HepG2 (cell line): ENCODE results near the gene HIBADH. TPM values are rescaled to one million over a fixed set of nuclear protein-coding genes. Genes with fewer than 3 reads are reported as not detected.

Experiments
- ATF7 ChIP-seq, 2 experiments: fragments of 450-650 bp in 1 of 2; sonication (generic) in 1 of 2; formaldehyde crosslinking in 1 of 2; IDR thresholded peaks; 2 replicates each; pipeline versions ENCODE4 v1.4.0 to v1.6.1; 2016 to 2020; ENCODE audit warnings: antibody characterized with exemption in 1 of 2, mild to moderate bottlenecking in 1 of 2, missing genetic modification reagents in 1 of 2
- CCAR2 ChIP-seq: fragments of 200-400 bp; formaldehyde crosslinking; optimal IDR thresholded peaks from 2 replicates; pipeline ENCODE3; 2018; ENCODE audit warnings: low read depth, mild to moderate bottlenecking, low read length, moderate library complexity
- GLI4 ChIP-seq: sonication (generic); formaldehyde crosslinking; IDR thresholded peaks from 2 replicates; pipeline ENCODE4 v1.5.1; 2020; ENCODE audit warnings: missing genetic modification reagents, mild to moderate bottlenecking, moderate library complexity, borderline replicate concordance
- HCFC1 ChIP-seq: fragments of 150-350 bp; IDR thresholded peaks from 2 replicates; pipeline ENCODE4 v1.6.1; 2014; ENCODE audit warnings: low read depth, low read length
- HOXA7 ChIP-seq: sonication (generic); formaldehyde crosslinking; IDR thresholded peaks from 2 replicates; pipeline ENCODE4 v1.8.1; 2022; ENCODE audit warnings: mild to moderate bottlenecking, missing genetic modification reagents, moderate library complexity
- KDM3A ChIP-seq: IDR thresholded peaks from 2 replicates; pipeline ENCODE4 v1.6.1; 2018; ENCODE audit warnings: low read depth, missing compliant biosample characterization
- MAFF ChIP-seq: IDR thresholded peaks from 2 replicates; pipeline ENCODE4 v1.6.1; 2011; ENCODE audit warnings: low read depth, low read length, improper control_type of control experiment
- NCOA2 ChIP-seq: sonication (generic); formaldehyde crosslinking; IDR thresholded peaks from 2 replicates; pipeline ENCODE4 v1.8.0; 2022; ENCODE audit warnings: inconsistent platforms
- NCOR1 ChIP-seq: fragments of 200-600 bp; sonication (generic); IDR thresholded peaks from 2 replicates; pipeline ENCODE4 v1.7.0; 2017; ENCODE audit warnings: antibody characterized with exemption, low read length, borderline replicate concordance
- PCBP1 ChIP-seq: fragments of 200-400 bp; formaldehyde crosslinking; IDR thresholded peaks from 2 replicates; pipeline ENCODE4 v1.6.1; 2017; ENCODE audit warnings: mild to moderate bottlenecking, low read depth, low read length, borderline replicate concordance
- PHF21A ChIP-seq: sonication (generic); formaldehyde crosslinking; IDR thresholded peaks from 2 replicates; pipeline ENCODE4 v1.5.0; 2020; ENCODE audit warnings: mild to moderate bottlenecking, missing genetic modification reagents
- POGZ ChIP-seq: sonication (generic); formaldehyde crosslinking; IDR thresholded peaks from 2 replicates; pipeline ENCODE4 v1.4.0; 2020; ENCODE audit warnings: mild to moderate bottlenecking, missing genetic modification reagents
- RFX1 ChIP-seq: fragments of 450-650 bp; IDR thresholded peaks from 2 replicates; pipeline ENCODE4 v1.6.1; 2017
- SIX1 ChIP-seq: sonication (generic); formaldehyde crosslinking; IDR thresholded peaks from 2 replicates; pipeline ENCODE4 v1.4.0; 2020; ENCODE audit warnings: missing genetic modification reagents, borderline replicate concordance
- SYNCRIP ChIP-seq: fragments of 200-400 bp; formaldehyde crosslinking; IDR thresholded peaks from 2 replicates; pipeline ENCODE4 v1.6.1; 2018; ENCODE audit warnings: mild to moderate bottlenecking, low read depth, low read length; ENCODE audit not compliant: insufficient read depth
- ZFP1 ChIP-seq: IDR thresholded peaks from 2 replicates; pipeline ENCODE4 v1.6.1; 2016
- ZFP36L1 ChIP-seq: sonication (generic); formaldehyde crosslinking; IDR thresholded peaks from 2 replicates; pipeline ENCODE4 v1.8.0; 2022; ENCODE audit warnings: mild to moderate bottlenecking, missing genetic modification reagents, moderate library complexity
- ZFP36L2 ChIP-seq: sonication (generic); formaldehyde crosslinking; IDR thresholded peaks from 2 replicates; pipeline ENCODE4 v1.4.0; 2020; ENCODE audit warnings: missing genetic modification reagents
- ZMYM4 ChIP-seq: sonication (generic); formaldehyde crosslinking; IDR thresholded peaks from 2 replicates; pipeline ENCODE4 v1.8.1; 2023; ENCODE audit warnings: mild to moderate bottlenecking, missing genetic modification reagents
- ZNF224 ChIP-seq: sonication (generic); formaldehyde crosslinking; IDR thresholded peaks from 2 replicates; pipeline ENCODE4 v1.5.0; 2020; ENCODE audit warnings: mild to moderate bottlenecking, missing genetic modification reagents
- ZNF510 ChIP-seq: sonication (generic); formaldehyde crosslinking; IDR thresholded peaks from 2 replicates; pipeline ENCODE4 v1.4.0; 2020; ENCODE audit warnings: low read depth, mild to moderate bottlenecking, missing genetic modification reagents
- ZNF512B ChIP-seq: sonication (generic); formaldehyde crosslinking; IDR thresholded peaks from 2 replicates; pipeline ENCODE4 v1.5.1; 2020; ENCODE audit warnings: missing genetic modification reagents, mild to moderate bottlenecking, borderline replicate concordance
- ZNF703 ChIP-seq: sonication (generic); formaldehyde crosslinking; IDR thresholded peaks from 2 replicates; pipeline ENCODE4 v1.5.1; 2020; ENCODE audit warnings: missing genetic modification reagents, mild to moderate bottlenecking, moderate library complexity, borderline replicate concordance
- ZNF747 ChIP-seq: sonication (generic); formaldehyde crosslinking; IDR thresholded peaks from 2 replicates; pipeline ENCODE4 v1.8.1; 2023; ENCODE audit warnings: missing genetic modification reagents, mild to moderate bottlenecking, borderline replicate concordance
- polyA plus RNA-seq, 8 experiments: library from polyadenylated mRNA; depleted of rRNA in 3 of 8; stranded (reverse) in 7 of 8; unstranded in 1 of 8; fragments of >200 nt; fragmentation: Illumina TruSeq in 4 of 8; extraction: Trizol in 4 of 8; gene quantifications; 2 replicates each; pipeline versions ENCODE4 v1.2.1 to v1.2.3, GENCODE V29; 2011 to 2016; ENCODE audit warnings: low read depth in 4 of 8, missing spikeins in 1 of 8, mixed read lengths in 1 of 8; ENCODE audit not compliant: insufficient read depth in 1 of 8
- total RNA-seq, 5 experiments: library from RNA; depleted of rRNA; stranded (reverse); fragments of >200 nt; fragmentation: Illumina TruSeq; extraction: Trizol; gene quantifications; 2 replicates each; pipeline ENCODE4 v1.2.3, GENCODE V29; 2016; ENCODE audit warnings: low read depth in 1 of 5
- TF ChIP-seq, protein P1 (sequence below): sonication (generic); formaldehyde crosslinking; IDR thresholded peaks from 2 replicates; pipeline ENCODE4 v1.8.0; 2023; ENCODE audit warnings: mild to moderate bottlenecking, missing genetic modification reagents
- TF ChIP-seq, protein P2 (sequence below): IDR thresholded peaks from 2 replicates; pipeline ENCODE4 v1.6.1; 2012; ENCODE audit warnings: inconsistent platforms
- TF ChIP-seq, protein P3 (sequence below): fragments of 450-650 bp; IDR thresholded peaks from 2 replicates; pipeline ENCODE4 v1.6.1; 2017

Gene HIBADH
- total and polyA plus RNA-seq, 2 of the 13 experiments (the other 11 are each of a cell fraction or from before 2014, with no cell fraction given) = 49.9 to 59.5 TPM

DNA sequence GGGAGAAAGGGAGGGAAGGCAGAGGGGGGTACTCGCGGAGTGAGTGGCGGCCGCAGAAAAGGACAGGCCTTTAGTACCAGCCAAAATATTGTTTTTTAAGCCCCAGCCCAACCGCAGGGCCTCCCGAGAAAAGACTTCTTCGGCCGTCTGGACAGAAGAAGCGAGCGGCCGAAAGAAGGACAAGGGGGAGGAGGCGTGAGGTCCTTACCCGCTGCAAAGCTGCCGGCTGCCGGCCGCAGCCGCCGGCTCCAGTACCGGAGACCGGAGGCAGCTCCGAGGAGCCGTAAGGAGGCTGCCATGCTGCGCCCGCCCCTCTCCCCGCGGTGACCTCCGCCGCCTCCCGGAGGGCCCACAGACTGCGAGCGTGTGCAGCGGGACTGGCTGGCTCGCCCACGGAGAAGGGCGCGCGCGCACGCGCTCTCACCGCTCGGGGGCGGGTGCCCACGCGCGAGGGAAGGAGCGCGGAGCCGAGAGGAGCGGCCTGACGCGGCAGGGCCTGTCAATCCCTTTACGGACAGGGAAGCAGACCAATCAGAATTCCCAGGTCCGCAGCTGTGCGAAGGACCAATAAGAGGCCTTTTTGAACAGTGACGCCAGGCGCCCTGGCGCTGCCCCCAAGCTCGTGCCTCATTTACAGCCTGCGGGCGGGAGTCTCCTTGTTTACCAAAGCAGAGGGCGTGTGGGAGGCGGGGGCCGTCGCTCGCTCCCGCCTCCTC lies at the start of gene HIBADH (continued):
- peak; percentile 83; the same call in 1 of the 2 replicates for TF ChIP-seq ZNF747 (CRISPR knock-in tag)
- no peak for TF ChIP-seq MAFF
- TF ChIP-seq NCOR1 = no peak; the same call in 1 of the 2 replicates
- TF ChIP-seq KDM3A = peak; percentile 78; the same call in 1 of the 2 replicates
- no peak; the same call in 1 of the 2 replicates for TF ChIP-seq ZNF510 (CRISPR knock-in tag)
- TF ChIP-seq POGZ (CRISPR knock-in tag) = peak; percentile 90
- TF ChIP-seq GLI4 (CRISPR knock-in tag) = no peak
- TF ChIP-seq NCOA2 (CRISPR knock-in tag) = 0 out of 2 replicates have a peak, but pooled peaks have one; percentile 23
- TF ChIP-seq ZNF703 = no peak
- no peak for TF ChIP-seq RFX1
- TF ChIP-seq ZFP36L1 = no peak
- TF ChIP-seq ZMYM4 (CRISPR knock-in tag) = peak; percentile 93
- TF ChIP-seq ZFP1 (CRISPR knock-in tag) = no peak
- no peak for TF ChIP-seq ZFP36L2
- TF ChIP-seq HCFC1 = no peak
- TF ChIP-seq, protein P1, sequence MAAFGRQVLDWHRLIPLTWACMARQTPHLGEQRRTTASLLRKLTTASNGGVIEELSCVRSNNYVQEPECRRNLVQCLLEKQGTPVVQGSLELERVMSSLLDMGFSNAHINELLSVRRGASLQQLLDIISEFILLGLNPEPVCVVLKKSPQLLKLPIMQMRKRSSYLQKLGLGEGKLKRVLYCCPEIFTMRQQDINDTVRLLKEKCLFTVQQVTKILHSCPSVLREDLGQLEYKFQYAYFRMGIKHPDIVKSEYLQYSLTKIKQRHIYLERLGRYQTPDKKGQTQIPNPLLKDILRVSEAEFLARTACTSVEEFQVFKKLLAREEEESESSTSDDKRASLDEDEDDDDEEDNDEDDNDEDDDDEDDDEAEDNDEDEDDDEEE (CRISPR knock-in tag) = peak; percentile 53; the same call in 1 of the 2 replicates
- TF ChIP-seq HOXA7 (CRISPR knock-in tag) = no peak
- TF ChIP-seq, protein P2, sequence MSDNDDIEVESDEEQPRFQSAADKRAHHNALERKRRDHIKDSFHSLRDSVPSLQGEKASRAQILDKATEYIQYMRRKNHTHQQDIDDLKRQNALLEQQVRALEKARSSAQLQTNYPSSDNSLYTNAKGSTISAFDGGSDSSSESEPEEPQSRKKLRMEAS = peak; percentile 88
- TF ChIP-seq ATF7 (IDR thresholded peaks at IDR 0.05) = no peak
- TF ChIP-seq ATF7 (CRISPR knock-in tag; IDR thresholded peaks at IDR 0.05) = peak; percentile 38; the same call in 1 of the 2 replicates
- TF ChIP-seq CCAR2 = no peak
- 0 out of 2 replicates have a peak, but pooled peaks have one; percentile 41 for TF ChIP-seq PHF21A (CRISPR knock-in tag)
- no peak for TF ChIP-seq ZNF224 (CRISPR knock-in tag)
- TF ChIP-seq SIX1 (CRISPR knock-in tag) = no peak
- 0 out of 2 replicates have a peak, but pooled peaks have one; percentile 39 for TF ChIP-seq ZNF512B (CRISPR knock-in tag)
- no peak for TF ChIP-seq PCBP1
- TF ChIP-seq SYNCRIP = no peak
- TF ChIP-seq, protein P3, sequence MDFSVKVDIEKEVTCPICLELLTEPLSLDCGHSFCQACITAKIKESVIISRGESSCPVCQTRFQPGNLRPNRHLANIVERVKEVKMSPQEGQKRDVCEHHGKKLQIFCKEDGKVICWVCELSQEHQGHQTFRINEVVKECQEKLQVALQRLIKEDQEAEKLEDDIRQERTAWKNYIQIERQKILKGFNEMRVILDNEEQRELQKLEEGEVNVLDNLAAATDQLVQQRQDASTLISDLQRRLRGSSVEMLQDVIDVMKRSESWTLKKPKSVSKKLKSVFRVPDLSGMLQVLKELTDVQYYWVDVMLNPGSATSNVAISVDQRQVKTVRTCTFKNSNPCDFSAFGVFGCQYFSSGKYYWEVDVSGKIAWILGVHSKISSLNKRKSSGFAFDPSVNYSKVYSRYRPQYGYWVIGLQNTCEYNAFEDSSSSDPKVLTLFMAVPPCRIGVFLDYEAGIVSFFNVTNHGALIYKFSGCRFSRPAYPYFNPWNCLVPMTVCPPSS = no peak
